ENCODE data around the gene SELL.
"Not testable (repeated sequence)": the region's sequence is repeated elsewhere in the genome, so short reads cannot be mapped to it uniquely, and the experiment has no call there.

Gene SELL

GRCh38 chr1:169722779-169723178 is 11.4 kb upstream of the SELL start:
- Histone ChIP-seq H3K27ac (no peak overlapping the region), H3K9me3 (no peaks in the 10 kb centered on the region), H3K4me3 (ENCODE audit: low read depth in 1 of 2, low read length in 1 of 2) (no peak overlapping the region), H3K27me3 (no peaks in the 10 kb centered on the region), H3K4me1 (ENCODE audit: control insufficient read depth in 1 of 2, insufficient read depth in 1 of 2, low read depth in 1 of 2, low read length in 1 of 2) (no peaks in the 10 kb centered on the region), H3K36me3 (no peaks in the 10 kb centered on the region)
- TF ChIP-seq CTCF (IDR thresholded peaks at IDR 0.05), result no peak

DNA sequence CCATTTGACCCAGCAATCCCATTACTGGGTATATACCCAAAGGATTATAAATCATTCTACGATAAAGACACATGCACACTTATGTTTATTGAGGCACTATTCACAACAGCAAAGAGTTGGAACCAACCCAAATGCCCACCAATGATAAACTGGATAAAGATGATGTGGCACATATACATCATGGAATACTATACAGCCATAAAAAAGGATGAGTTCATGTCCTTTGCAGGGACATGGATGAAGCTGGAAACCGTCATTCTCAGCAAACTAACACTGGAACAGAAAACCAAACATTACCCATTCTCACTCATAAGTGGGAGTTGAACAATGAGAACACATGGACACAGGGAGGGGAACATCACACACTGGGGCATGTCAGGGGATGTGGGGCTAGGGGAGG is 3.7 kb upstream of the SELL start:
- peaks cover 7 to 19% of the 10 kb centered on the region in 2 experiments for H3K4me1 ChIP-seq (ENCODE audit: control insufficient read depth in 1 of 2, insufficient read depth in 1 of 2, low read depth in 1 of 2, low read length in 1 of 2)
- not testable (repeated sequence) for H3K9me3 ChIP-seq; H3K4me3 ChIP-seq (ENCODE audit: low read depth in 1 of 2, low read length in 1 of 2); H3K27ac ChIP-seq; H3K36me3 ChIP-seq; H3K27me3 ChIP-seq

DNA sequence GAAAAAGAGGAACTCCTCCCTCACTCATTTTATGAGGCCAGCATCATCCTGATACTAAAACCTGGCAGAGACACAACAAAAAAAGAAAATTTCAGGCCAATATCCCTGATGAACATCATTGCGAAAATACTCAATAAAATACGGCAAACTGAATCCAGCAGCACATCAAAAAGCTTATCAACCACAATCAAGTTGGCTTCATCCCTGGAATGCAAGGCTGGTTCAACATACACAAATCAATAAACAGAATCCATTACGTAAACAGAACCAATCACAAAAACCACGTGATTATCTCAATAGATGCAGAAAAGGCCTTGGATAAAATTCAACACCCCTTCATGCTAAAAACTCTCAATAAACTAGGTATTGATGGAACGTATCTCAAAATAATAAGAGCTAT is 1.7 kb upstream of the SELL start:
- Histone ChIP-seq H3K36me3 (peaks cover 14% of the 10 kb centered on the region), H3K4me1 (ENCODE audit: control insufficient read depth in 1 of 2, insufficient read depth in 1 of 2, low read depth in 1 of 2, low read length in 1 of 2) (peaks cover 7 to 38% of the 10 kb centered on the region in 2 experiments)
- H3K27me3 ChIP-seq; H3K4me3 ChIP-seq (ENCODE audit: low read depth in 1 of 2, low read length in 1 of 2); H3K27ac ChIP-seq; H3K9me3 ChIP-seq: not testable (repeated sequence)

DNA sequence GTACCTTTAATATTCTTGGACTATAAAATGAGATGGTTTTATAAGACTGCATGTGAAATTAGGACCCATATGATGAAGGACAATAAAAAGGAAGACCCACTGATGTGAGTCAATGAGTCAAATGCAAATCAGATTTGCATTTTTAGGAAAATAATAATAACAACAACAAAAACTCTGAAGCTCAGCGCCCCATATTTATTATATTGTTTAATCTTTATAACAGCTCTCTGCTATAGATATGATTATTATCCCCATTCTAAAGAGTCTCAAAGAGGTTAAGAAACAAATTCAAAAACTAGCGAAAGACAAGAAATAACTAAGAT is 850 bp upstream of the SELL start:
- H3K36me3 ChIP-seq, result peaks cover 22% of the 10 kb centered on the region
- peak overlapping the region; percentile 79 to 95 for H3K4me3 ChIP-seq (ENCODE audit: low read depth in 1 of 2, low read length in 1 of 2)
- H3K27me3 ChIP-seq, result no peaks in the 10 kb centered on the region
- H3K27ac ChIP-seq, result peak overlapping the region; percentile 89
- peaks cover 7 to 46% of the 10 kb centered on the region in 2 experiments for H3K4me1 ChIP-seq (ENCODE audit: control insufficient read depth in 1 of 2, insufficient read depth in 1 of 2, low read depth in 1 of 2, low read length in 1 of 2)
- no peak for TF ChIP-seq CTCF (IDR thresholded peaks at IDR 0.05)
- no peaks in the 10 kb centered on the region for H3K9me3 ChIP-seq

GRCh38 chr1:169708647-169709046 is 2.8 kb downstream of the SELL start:
- Histone ChIP-seq H3K27ac (peak overlapping the region; percentile 89), H3K36me3 (peaks cover 58% of the 10 kb centered on the region), H3K27me3 (no peaks in the 10 kb centered on the region), H3K4me3 (ENCODE audit: low read depth in 1 of 2, low read length in 1 of 2) (peak overlapping the region; percentile 79 to 95), H3K9me3 (no peaks in the 10 kb centered on the region), H3K4me1 (ENCODE audit: control insufficient read depth in 1 of 2, insufficient read depth in 1 of 2, low read depth in 1 of 2, low read length in 1 of 2) (peaks cover 40 to 82% of the 10 kb centered on the region in 2 experiments)
- TF ChIP-seq CTCF (IDR thresholded peaks at IDR 0.05), result no peak

DNA sequence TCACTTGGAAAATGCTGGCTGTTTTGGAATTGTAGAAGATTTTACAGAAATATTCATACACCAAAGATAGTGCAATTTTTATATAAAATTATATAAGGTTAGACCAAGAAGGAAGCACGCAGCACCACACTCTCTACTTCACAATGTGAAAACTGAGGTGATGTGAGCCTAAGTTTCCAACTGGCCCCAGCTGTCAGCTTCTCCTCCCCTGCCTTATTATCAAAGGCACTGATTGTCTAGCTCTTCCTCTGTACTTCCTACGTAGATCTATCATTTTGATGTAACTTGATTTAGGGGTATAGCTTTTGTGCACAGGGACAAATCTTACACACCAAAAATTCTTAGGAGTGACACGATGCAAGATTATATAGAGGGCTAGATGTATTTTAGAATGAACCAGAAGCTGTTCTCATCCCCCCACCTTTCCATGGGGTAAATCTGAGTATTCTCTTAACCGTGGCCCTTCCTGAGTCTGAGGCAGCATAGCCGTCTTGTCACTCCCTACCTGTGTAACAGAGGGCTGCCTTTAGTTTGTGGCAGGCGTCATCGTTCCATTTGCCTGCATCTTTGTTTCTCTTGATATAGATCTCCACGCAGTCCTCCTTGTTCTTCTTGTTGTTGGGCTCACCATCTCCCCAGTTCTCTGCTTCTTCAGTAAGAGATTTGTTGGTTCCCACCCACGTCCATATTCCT is 3.4 kb downstream of the SELL start:
- Histone ChIP-seq H3K9me3 (peaks cover under 1% of the 10 kb centered on the region), H3K27ac (peak overlapping the region; percentile 89), H3K4me1 (ENCODE audit: control insufficient read depth in 1 of 2, insufficient read depth in 1 of 2, low read depth in 1 of 2, low read length in 1 of 2) (peaks cover 46 to 88% of the 10 kb centered on the region in 2 experiments), H3K4me3 (ENCODE audit: low read depth in 1 of 2, low read length in 1 of 2) (peak overlapping the region; percentile 79 to 95), H3K27me3 (no peaks in the 10 kb centered on the region), H3K36me3 (peaks cover 64% of the 10 kb centered on the region)
- TF ChIP-seq CTCF (IDR thresholded peaks at IDR 0.05), result no peak

Measured in neutrophil (primary cell).